Measurements from ENCODE around the gene RIC1. TPM values are rescaled to one million over a fixed set of nuclear protein-coding genes. Genes with fewer than 3 reads are reported as not detected.
"Not testable (repeated sequence)": the region's sequence is repeated elsewhere in the genome, so short reads cannot be mapped to it uniquely, and the experiment has no call there.

Gene RIC1
- total RNA-seq, 1 donor from 2014 or later, result 7.3 TPM

GRCh38 chr9:5708414-5708813 is 79.5 kb downstream of the RIC1 start:
- intact Hi-C loops (cut with DNase I), result no loop called here
- ATAC-seq (ENCODE audit: poor library complexity), result no peak
- no peak for DNase-seq

DNA sequence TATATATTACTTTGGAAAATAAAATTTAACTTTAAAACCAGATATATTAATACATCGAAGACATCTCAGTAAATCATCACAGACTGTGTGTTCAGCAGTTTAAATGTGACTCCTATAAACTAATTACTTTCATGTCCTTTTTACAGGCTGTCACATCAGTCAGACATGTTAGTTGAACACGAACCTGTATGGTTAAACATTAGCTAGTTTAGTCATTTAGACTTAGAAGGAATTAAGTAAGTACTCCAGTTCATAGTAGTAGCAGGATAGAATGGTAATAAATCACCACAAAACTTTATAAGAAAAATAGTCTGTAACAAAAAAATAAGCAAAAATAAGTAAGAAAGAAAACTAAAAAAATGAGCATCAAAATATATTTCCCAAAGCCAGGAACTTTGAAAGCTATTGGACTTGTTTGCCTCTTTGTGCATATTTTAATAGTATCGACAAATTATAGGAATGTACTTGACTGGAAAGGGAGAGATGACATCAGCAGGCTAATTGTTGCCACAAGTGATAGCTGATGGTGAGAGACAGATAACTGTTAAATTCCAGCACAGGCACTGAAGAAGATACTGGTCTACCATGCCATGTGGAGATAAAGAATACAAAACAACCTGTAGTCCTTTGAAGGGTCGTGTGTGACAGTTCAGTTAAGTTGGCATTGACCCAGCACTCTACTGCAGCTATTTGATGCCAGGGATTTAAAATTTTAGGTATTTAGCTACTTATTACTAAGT is 83.9 kb downstream of the RIC1 start:
- ATAC-seq (ENCODE audit: poor library complexity), result no peak
- intact Hi-C loops (cut with DNase I), result no loop called here
- no peak for DNase-seq

DNA sequence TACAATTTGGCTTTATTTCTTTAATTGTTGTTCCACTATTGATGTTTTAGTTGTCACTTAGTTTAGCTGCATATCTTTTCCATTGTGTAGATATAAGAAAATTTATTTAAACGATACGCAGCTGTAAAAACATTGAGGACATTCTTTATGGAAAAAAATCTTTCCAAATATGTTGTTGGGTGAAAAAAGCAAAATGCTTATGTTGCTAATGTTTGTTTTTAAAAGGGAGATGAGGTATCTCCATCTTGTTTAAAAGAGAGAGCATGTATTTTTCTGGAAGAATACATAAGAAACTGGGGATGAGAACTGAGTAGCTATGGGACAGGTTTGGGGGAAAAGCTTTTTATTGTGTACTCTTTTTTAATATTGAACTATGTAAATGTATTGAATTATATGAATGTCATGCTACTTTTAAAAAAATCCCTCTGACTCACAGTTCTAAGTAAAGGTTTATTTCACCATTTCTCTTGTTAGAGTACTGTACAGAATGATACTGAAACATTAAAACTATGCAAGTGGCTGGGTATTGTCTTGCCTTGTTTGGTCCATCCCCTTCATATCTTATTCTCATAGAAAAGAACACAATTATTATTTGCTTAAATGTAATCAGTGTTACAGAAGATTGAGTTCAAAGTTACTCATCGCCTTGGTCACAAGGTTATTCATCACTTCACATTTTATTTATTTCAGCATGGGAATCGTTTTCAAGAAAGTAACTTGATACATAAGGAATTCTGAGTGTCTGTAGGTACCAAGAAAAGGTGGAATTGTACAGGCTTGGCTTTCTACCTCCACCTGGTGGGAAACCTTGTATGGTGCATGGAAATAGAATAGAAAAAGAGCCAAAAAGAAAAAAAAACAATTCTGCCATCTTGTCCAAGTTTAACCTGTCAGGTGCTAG is 85.8 kb downstream of the RIC1 start:
- DNase-seq (no peak), ATAC-seq (ENCODE audit: poor library complexity) (no peak)
- intact Hi-C loops (cut with DNase I), result no loop called here

DNA sequence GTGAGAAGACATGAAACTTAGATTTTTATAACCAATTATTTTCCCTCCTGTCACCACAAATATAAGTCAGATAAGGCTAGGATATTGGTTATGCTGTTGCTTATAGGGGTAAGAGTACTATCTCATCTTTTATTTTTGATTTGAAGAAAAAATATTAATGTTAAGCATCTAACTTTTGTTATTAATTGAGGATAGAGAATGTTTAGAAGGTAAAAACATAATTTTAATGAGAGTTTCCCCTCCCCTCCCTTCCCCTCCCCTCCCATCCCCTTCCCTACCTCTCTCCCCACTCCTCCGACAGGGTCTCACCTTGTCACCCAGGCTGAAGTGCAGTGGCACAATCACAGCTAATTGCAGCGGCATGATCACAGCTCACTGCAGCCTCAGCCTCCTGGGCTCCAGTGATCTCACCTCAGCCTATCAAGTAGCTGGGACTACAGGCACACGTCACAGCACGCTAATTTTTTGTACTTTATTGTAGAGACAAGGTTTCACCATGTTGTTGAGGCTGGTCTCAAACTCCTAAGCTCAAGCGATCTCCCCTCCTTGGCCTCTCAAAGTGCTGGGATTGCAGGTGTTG is 86.7 kb downstream of the RIC1 start:
- intact Hi-C loops (cut with DNase I), result no loop called here
- ATAC-seq (ENCODE audit: poor library complexity) (no peak), DNase-seq (no peak)

DNA sequence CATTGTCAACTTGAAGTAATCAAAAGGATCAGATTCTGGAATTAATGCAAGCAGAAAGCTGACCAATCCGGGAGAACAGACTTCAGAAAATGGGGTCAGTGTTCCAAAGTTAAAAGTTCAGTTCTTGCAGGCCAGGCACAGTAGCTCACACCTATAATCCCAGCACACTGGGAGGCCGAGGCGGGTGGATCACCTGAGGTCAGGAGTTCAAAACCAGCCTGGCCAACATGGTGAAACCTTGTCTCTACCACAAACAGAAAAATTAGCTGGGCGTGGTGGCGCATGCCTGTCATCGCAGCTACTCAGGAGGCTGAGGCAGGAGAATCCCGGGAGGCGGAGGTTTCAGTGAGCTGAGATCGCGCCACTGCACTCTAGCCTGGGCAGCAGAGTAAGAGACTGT is 88.5 kb downstream of the RIC1 start:
- ATAC-seq (ENCODE audit: poor library complexity); DNase-seq; intact Hi-C loops (cut with DNase I): not testable (repeated sequence)

DNA sequence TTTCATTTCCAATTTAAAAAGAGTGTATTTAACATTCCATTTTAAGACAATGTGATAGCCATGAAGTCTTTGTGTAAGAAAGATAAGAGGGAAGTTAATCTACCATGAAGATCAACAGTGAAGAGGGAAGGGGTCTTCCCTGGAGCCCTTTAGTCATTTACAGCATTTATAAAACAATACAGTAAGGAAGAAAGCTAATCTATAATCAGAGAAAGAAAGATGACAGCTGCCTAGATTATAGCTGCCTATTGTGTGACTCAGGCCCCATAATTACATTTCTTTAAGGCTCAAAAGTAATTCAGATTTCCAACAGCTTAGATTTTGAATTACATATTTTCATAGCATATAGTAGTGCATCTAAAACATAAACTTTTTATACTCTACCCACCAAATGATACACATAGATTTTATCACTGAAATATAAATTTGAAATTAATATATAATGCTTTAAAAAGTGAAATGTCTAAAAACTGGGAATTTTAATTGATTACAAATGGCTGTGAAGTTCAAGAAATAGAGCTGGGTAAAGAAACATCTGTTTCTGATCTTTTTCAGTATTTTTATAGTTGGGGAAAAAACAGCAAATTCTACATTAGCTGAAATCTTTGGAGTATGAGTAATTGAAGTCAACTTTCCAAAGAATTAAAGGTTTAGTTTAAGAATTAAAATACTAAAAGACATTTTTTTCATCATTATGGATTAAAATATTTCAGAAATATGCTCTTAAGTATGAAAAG is 89.6 kb downstream of the RIC1 start:
- intact Hi-C loops (cut with DNase I), result no loop called here
- no peak for ATAC-seq (ENCODE audit: poor library complexity)

DNA sequence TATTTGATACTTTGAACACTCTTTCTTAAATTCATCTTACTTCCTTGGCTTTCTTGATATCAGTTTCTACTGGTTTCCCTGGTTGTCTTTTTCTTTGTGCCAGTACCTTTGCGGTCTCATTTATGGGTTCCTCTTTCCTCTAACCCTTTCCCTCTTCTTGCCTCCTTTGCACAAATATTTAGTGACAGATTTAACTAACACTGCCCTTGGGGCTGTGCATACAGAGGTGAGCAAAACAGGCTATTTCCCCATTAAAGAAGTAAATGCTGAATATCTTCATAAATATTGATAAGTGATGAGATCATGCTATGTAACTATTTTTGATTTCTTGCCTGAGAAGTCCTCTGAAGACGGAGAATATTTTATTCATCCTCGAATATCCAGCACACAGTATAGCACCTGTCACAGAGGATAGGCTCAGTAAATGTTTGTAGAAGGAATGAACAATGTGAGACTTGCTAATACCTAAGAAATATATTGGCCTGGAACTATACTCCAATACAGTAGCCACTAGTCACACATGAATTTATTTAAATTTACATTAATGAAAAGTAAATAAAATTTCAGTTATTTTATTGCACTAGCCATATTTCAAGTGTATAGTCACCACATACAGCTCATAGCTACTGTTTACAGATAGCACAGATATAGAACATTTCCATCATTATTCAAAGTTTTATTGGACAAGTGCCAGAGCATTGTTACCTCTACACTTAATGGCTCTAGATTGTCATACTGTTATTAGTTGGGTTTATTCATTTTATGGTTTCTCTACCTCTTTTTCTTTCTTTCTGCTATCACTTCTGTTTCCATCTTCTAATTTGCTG is 90.4 kb downstream of the RIC1 start:
- DNase-seq (no peak), ATAC-seq (ENCODE audit: poor library complexity) (no peak)
- intact Hi-C loops (cut with DNase I), result no loop called here

More for the DNA sequence above, 89.6 kb downstream of the RIC1 start:
- DNase-seq, result no peak

DNA sequence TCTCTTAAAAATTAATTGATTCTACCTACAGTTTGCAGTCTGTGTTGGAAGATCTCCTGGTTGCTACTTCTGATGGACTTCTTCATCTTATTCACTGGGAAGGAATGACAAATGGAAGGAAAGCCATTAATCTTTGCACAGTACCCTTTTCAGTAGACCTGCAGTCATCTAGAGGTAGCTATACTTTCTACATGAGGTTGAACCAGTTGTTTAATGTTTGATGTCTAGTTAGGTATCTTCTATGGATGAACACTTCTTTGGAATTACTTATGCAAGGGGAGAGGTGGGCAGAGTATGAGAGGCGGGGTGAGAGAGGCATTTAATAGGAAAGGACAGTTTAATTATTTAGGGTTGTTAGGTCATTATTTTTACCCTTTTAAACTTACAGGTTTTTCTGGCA is 91.2 kb downstream of the RIC1 start:
- ATAC-seq (ENCODE audit: poor library complexity) (no peak), DNase-seq (no peak)
- intact Hi-C loops (cut with DNase I), result no loop called here

GRCh38 chr9:5721279-5722087 is 92.6 kb downstream of the RIC1 start:
- ATAC-seq (ENCODE audit: poor library complexity) (no peak), DNase-seq (no peak)
- intact Hi-C loops (cut with DNase I), result no loop called here

DNA sequence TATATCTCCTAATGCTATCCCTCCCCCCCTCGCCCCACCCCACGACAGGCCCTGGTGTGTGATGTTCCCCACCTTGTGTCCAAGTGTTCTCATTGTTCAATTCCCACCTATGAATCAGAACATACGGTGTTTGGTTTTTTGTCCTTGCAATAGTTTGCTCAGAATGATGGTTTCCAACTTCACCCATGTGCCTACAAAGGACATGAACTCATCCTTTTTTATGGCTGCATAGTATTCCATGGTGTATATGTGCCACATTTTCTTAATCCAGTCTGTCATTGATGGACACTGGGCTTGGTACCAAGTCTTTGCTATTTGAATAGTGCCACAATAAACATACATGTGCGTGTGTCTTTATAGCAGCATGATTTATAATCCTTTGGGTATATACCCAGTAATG is 93.8 kb downstream of the RIC1 start:
- ATAC-seq (ENCODE audit: poor library complexity); DNase-seq; intact Hi-C loops (cut with DNase I): not testable (repeated sequence)

- ATAC-seq (ENCODE audit: poor library complexity), result no peak
- intact Hi-C loops (cut with DNase I), result no loop called here
- DNase-seq, result no peak
Measured at GRCh38 chr9:5735072-5735471, 106.2 kb downstream of the RIC1 start.

DNA sequence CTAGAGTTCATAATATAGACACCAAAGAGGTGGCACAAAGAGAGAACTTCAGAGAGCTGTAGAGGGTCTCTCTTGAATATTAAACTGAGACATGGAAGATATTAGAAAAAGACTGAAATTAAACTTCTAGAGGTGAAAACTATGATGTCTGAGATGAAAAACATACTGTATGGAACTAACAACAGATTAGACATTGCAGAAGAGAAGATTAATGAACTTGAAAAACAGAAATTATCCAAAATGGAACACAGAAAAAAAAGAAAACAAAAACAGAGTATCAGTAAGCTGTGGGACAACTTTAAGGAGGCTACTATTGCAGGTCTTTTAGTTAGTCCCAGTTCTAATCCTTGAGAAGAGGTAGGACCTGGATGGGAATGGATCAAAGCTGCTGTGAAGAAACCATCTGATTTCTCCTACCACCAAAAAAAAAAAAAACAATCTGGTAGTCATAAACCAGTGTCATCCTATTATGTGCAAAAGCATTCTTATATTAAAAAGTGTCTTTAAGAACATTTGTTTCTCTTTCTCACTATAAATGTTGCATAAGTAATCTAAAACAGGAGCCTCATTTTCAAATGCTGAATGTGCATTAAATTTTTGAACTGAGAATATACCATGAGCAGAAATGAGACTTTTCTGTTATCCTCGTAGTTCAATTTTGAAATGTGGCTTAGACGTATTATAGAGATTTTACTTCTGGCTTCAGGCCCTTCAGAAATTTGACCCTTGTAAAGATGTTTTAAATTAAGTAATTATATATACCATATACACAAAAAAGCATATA is 107.8 kb downstream of the RIC1 start:
- ATAC-seq (ENCODE audit: poor library complexity), result no peak
- intact Hi-C loops (cut with DNase I), result no loop called here
- no peak for DNase-seq

DNA sequence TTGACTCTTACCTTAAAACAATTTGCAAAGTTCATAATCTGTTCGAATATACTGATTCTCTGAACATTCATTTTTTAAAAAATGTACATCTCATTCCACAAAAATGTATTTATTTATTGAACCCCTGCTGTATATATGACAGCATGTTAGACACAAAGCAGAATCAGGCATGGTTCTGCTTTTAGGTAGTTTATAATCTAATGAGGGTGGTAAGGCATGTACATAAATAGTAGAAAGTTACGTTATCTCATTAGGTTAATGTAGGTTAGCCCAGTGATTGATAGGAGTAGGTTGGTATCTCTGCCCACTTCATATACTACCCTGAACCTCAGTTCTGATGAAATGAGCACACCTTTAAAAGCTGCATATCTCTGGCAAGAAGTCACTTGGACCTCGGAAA is 114.2 kb downstream of the RIC1 start:
- DNase-seq (no peak), ATAC-seq (ENCODE audit: poor library complexity) (no peak)
- intact Hi-C loops (cut with DNase I), result no loop called here

- intact Hi-C loops (cut with DNase I), result no loop called here
- no peak for ATAC-seq (ENCODE audit: poor library complexity)
- DNase-seq, result no peak
Measured at GRCh38 chr9:5748438-5748837, 119.5 kb downstream of the RIC1 start.

DNA sequence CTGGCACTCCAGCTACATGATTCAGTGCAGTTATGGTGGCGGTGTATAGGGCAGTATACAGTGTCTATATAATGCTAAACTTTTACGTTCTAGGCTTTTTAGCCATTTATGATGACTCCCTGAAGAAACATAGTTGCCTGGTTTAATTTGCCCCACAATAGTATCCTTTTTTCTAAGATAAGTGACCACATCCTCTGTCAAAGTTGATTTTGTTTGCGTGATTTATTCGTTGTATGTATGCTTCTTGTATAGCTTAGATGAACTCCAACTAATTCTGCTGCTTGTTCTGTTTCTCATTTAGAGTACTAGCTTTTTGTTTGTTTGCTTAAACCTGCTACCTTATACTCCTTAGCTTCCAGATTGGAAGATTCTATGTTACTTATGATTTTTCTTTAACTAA is 120.4 kb downstream of the RIC1 start:
- intact Hi-C loops (cut with DNase I), result no loop called here
- ATAC-seq (ENCODE audit: poor library complexity) (no peak), DNase-seq (no peak)

DNA sequence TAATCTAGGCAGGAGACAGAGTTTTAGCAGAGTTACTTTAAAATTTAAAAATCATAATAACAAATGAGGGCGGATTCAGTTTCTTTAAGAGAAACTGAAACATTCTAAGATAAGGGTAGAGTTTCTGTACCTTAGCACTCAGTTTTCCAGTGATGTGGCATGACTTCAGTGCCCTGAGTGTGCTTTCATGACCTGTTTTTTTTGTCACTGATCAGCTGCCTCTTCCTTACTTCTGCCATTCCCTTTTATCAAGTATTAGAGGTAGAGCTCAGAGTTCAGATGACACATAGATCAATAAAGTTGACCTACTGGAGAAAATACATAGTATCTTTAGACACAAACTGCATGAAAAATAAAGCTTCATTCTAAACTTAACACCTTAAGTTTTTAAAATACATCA is 121.7 kb downstream of the RIC1 start:
- no peak for ATAC-seq (ENCODE audit: poor library complexity)
- intact Hi-C loops (cut with DNase I), result no loop called here
- DNase-seq, result no peak

- intact Hi-C loops (cut with DNase I), result no loop called here
- DNase-seq (no peak), ATAC-seq (ENCODE audit: poor library complexity) (no peak)
Measured at GRCh38 chr9:5756633-5757032, 127.7 kb downstream of the RIC1 start.

All from Right ventricle myocardium superior (tissue), 1 donor.